HEK293T (cell line): ENCODE measurements around the gene TNFRSF8.

Source experiments
- ARNT ChIP-seq: fragments of 450-650 bp; IDR thresholded peaks from 2 replicates; pipeline ENCODE4 v1.6.1; 2017; ENCODE audit warnings: mild to moderate bottlenecking
- ELF4 ChIP-seq: fragments of 450-650 bp; IDR thresholded peaks from 2 replicates; pipeline ENCODE4 v1.6.1; 2017; ENCODE audit warnings: antibody characterized with exemption
- FOXA1 ChIP-seq: fragments of 450-650 bp; IDR thresholded peaks from 2 replicates; pipeline ENCODE4 v1.6.1; 2016; ENCODE audit warnings: mild to moderate bottlenecking
- FOXM1 ChIP-seq: fragments of 450-650 bp; IDR thresholded peaks from 2 replicates; pipeline ENCODE4 v1.6.1; 2017; ENCODE audit warnings: mild to moderate bottlenecking, borderline replicate concordance
- HDGF ChIP-seq: fragments of 450-650 bp; IDR thresholded peaks from 2 replicates; pipeline ENCODE4 v1.6.1; 2017; ENCODE audit warnings: antibody characterized with exemption, borderline replicate concordance
- L3MBTL2 ChIP-seq: fragments of 450-650 bp; conservative IDR thresholded peaks from 2 replicates; pipeline ENCODE4 v1.6.1; 2016; ENCODE audit warnings: mild to moderate bottlenecking
- SP1 ChIP-seq: fragments of 450-650 bp; IDR thresholded peaks from 2 replicates; pipeline ENCODE4 v1.6.1; 2017
- TARDBP ChIP-seq: fragments of 450-650 bp; IDR thresholded peaks from 2 replicates; pipeline ENCODE4 v1.6.1; 2016
- ZNF384 ChIP-seq: fragments of 450-650 bp; IDR thresholded peaks from 2 replicates; pipeline ENCODE4 v1.6.1; 2016
- TF ChIP-seq, protein P1 (sequence below): fragments of 450-650 bp; IDR thresholded peaks from 2 replicates; pipeline ENCODE4 v1.6.1; 2016

DNA sequence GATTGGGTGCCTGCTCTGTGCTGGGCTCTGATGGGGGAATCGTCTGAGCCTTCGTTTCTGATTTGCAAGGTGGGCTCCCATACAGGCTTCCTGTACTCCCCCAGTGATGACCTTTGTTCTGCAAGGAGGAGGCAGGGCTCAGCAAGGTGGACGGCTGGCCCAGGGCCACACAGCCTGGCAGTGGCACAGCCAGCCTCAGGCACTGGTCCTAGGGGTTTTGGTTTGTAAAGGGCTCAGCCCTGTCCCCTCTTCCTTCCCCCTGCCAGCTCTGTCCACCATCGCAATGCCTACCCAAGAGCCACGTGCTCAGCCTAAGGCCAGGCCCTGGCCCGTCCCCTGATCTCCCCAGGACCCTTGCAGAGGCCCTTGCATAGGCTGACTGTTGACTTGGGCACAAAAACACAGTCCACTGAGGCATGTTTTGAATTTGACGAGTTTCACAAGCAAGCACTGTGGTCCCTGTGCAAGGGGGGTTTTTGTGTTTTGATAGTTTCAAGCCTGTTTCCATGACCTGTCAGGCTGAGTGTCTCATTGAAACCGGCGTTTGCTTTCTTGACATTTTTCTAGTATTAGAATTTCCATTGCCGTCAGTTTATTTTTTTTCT, 64.2 kb downstream of the TNFRSF8 start:
- TF ChIP-seq ELF4 (no peak), ARNT (no peak), FOXM1 (no peak), TARDBP (no peak), HDGF (no peak), ZNF384 (no peak), FOXA1 (no peak), SP1 (no peak), L3MBTL2 (no peak)
- TF ChIP-seq, protein P1, sequence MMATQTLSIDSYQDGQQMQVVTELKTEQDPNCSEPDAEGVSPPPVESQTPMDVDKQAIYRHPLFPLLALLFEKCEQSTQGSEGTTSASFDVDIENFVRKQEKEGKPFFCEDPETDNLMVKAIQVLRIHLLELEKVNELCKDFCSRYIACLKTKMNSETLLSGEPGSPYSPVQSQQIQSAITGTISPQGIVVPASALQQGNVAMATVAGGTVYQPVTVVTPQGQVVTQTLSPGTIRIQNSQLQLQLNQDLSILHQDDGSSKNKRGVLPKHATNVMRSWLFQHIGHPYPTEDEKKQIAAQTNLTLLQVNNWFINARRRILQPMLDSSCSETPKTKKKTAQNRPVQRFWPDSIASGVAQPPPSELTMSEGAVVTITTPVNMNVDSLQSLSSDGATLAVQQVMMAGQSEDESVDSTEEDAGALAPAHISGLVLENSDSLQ, result no peak
